CD4-positive, alpha-beta T cell treated with Interleukin-15 for 4 hours (primary cell): ENCODE measurements around the gene TTLL9.
"Not testable (repeated sequence)": the region's sequence is repeated elsewhere in the genome, so short reads cannot be mapped to it uniquely, and the experiment has no call there.

ENCODE experiments used
- DNase-seq: peaks from one replicate; pipeline ENCODE4 v3.0.0-alpha.2; 2020; ENCODE audit warnings: low spot score

TTLL9 gene

GRCh38 chr20:31869942-31870725, at the start of gene TTLL9, which contains the start of gene DUSP15:
TTLL9 (plus strand) TSS chr20:31870634; CDS start chr20:31871127, 493 bp downstream.
DUSP15 (minus strand) TSS chr20:31870527; CDS start chr20:31870337, 190 bp downstream.
- DNase-seq, result no peak

DNA sequence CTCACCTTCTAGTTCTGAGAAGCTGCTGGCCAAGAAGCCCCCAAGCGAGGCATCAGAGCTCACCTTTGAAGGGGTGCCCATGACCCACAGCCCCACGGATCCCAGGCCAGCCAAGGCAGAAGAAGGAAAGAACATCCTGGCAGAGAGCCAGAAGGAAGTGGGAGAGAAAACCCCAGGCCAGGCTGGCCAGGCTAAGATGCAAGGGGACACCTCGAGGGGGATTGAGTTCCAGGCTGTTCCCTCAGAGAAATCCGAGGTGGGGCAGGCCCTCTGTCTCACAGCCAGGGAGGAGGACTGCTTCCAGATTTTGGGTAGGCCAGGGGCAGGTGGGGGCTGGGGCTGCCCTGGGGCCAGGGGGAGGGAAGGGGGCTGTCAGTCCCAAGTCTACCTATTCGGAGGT, 49.0 kb upstream of the TTLL9 start:
- DNase-seq, result no peak

DNA sequence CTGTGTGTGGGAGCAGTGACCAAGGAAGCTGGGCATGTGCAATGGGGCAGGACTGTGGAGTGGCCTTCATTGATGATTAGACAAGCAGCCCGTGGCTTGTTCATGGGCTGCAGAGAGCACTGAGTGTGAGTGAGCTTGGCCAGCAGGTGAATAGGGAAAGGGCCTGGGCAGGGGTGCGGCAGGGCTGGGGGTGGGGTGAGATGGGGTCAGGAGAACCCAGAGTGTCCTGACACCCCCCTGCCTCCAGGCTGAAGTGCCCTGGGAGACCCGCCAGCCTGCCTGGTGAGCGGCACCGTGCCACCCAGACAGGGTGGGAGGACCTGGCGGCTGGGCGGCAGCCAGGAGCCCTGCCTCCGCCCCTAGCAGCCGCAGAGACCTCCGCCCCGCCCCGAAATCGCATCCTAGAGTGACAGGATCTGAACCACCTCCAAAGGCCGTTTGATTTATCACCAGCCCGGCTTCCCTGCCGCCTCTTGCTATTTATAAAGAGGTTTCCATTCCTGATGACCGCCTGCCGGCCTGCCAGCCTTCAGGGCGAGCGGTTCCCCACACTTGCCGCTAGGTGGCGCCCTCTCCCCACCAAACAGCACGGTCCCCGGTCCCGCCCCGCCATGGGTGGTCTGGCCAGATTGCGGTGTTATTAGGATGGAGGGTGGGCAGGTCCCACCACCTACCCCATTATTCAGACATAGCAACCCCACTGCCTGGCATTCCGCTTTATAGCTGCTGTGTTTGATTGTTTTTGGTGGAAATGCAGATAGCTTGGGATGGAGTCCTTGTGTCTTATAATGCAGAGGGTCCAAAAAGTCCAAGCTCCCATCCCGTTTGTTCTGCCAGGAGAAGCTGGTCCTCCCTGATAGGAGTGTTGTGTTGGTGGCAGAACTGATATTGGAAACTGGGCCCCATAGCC, 47.8 kb upstream of the TTLL9 start:
- peak; percentile 69 for DNase-seq

DNA sequence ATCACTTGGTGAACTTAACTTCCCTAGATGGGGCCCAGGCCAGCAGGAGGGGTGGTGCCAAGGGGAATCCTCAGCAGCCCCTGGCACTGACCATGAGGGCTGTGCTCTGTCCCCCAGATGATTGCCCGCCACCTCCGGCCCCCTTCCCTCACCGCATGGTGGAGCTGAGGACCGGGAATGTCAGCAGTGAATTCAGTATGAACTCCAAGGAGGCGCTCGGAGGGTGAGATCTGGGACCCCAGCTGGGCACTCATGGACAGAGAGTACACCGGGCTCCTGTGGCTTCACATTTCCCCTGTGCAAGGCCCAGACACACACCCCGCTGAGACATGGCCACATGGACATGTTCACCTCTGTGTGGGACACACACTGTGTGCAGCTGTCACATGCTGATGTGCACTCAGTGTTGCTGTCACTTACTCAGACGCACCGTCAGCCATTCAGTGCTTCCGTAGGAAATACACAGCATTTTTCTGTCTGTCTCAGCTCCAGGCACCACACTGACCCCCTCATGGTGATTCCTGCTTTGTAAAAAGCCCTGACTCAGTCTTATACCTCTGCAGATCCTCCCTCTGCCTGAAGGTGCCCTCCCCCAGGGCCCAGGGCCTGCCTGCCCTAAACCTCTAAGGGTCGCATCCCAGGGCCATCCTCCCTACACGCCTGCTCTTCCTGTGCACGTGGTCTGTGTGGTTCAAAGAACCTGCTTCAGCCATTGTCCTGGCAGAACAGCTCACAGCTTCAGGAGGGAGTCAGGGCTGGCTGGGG, 46.9 kb upstream of the TTLL9 start:
- no peak for DNase-seq

- DNase-seq, result no peak
Observed at GRCh38 chr20:31824125-31824485, 46.3 kb upstream of the TTLL9 start.

GRCh38 chr20:31824554-31825313, 45.7 kb upstream of the TTLL9 start:
- DNase-seq, result no peak

DNA sequence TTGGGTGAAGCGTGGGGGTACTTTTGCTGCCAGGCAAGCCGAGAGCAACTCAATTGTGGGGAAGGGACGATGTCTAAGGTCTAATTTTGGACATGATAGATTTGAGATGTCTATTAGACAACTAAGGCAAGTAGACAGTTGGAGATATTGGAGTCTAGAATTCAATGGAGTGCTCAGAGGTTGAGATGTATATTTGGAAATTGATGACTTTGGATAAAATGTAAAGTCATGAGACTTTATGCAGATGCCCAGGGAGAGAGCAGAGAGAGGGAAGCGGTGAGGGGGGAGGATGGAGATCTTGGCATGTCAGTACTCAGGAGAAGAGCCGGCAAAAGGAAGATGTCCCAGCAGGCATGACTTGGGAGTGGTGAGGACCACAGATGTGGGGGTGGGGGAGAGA, 44.4 kb upstream of the TTLL9 start:
- DNase-seq, result no peak

- DNase-seq, result no peak
Observed at GRCh38 chr20:31827059-31827458, 43.4 kb upstream of the TTLL9 start.

GRCh38 chr20:31828016-31828415, 42.4 kb upstream of the TTLL9 start:
- not testable (repeated sequence) for DNase-seq

GRCh38 chr20:31829731-31830130, 40.7 kb upstream of the TTLL9 start:
- no peak for DNase-seq

GRCh38 chr20:31830406-31830981, 39.9 kb upstream of the TTLL9 start:
- no peak for DNase-seq

DNA sequence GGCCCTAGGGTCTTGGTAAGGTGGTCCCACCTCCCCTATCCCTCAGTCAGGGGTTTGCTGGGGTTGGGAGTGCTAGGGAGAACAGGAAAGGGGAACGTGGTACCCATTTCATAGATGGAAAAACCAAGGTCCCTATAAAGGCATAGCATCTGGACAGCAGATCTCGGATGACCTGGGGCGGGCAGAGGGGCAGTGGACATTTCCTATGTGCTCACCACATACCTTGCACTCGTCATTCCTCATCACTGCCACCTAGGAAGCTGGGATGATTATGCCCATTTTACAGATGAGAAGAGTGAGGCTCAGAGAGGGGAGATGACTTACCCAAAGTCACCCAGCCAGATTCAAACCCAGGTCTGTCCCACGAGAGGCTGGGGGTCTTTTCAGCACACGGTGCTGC, 39.2 kb upstream of the TTLL9 start:
- no peak for DNase-seq

DNA sequence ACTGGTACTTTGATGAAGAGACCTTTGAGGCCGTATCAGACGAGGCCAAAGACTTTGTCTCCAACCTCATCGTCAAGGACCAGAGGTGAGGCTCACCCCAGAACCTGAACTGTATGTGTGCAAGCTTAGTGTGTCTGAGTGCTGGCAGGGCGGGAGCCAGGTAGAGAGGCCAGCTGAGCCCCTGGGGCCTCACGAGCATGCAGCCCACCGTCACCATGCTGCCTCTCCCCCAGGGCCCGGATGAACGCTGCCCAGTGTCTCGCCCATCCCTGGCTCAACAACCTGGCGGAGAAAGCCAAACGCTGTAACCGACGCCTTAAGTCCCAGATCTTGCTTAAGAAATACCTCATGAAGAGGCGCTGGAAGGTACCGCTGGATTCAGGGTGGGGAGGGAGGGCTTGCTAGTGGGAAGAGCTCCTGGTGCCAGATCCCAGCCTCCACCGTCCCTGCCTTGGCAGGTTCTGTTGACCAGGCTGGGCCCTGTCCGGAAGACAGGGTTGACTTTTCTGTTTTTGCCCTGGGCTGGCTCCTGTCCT, 38.6 kb upstream of the TTLL9 start:
- no peak for DNase-seq

GRCh38 chr20:31833130-31833930, 37.1 kb upstream of the TTLL9 start:
- peak; percentile 48 for DNase-seq

DNA sequence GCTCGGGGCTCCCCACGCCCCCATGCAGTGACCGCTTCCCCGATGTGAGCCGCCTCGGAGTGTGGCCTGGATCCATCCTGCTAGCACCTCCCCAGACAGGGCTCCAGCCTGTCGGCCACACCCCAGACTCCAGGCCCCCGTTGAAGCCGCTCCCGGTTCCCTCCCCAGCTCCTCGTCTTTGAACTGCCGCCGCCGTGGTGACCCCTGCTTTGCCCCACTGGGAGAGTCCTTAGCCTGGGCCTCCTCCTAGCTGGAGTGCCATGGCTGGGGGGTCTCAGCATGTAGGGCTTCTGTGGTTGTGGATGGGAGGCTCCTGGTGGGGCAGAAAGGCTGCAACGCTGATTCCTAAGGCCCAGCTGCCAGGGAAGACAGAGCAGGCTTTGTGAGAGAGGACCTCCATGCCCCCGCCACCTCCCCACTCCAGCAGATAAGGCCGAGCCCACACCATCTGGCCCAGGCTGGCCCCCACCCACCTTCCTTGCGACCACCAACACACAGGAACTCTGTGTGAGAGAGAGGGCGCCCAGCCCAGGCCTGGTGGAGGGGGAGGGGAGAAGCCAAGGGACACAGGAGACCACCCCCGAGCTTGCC, 36.4 kb upstream of the TTLL9 start:
- no peak for DNase-seq

GRCh38 chr20:31835554-31835953, 34.9 kb upstream of the TTLL9 start:
- DNase-seq, result no peak

DNA sequence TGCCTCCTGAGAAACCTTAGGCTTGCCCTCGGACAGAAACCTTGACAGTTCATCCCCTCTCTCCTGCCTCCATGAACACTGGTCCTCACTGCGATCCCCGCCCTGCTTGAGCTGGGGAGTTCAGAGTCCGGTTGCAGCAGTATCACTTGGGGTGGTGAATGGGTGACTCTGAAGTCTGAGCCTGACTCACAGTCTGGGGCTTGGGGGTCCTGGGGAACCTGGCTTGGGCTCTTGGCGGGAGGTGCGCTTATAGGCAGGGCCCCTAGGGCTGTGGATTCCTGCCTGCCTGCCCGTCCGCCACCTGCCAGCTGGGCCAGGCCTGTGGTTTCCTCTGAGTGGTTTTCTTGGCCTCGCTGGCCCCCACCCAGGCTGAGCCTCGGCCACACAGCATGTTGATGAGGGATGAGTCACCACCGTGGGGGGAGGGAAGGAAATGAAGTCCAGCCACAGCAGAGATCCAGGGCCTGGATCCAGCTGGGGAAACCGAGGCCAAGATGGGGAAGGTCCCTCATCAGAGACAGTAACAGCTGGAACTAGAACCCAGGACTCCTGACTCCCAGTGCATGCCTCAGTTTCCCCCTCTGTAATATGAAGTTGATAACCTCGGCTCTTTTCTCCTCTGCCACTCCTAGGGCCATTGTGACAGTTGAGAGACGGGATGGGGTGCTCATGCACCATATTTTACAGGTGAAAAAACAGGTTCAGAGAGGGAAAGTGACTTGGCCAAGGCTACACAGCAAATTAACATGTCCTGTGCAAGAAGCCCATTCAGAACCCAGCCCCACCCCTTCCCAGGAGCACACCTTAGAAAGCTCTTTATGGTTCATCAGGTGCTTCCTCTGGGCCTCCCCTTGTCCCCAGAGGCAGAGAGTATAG, 34.2 kb upstream of the TTLL9 start:
- DNase-seq, result peak; percentile 26

- no peak for DNase-seq
Observed at GRCh38 chr20:31836853-31837608, 33.4 kb upstream of the TTLL9 start.
